Stimulated activated CD4-positive, alpha-beta T cell treated with anti-CD3 and anti-CD28 coated beads, Interleukin-1b, Interleukin-23, amount 100 ng/mL, for 24 hours (primary cell): ENCODE data around the gene GOLGA6L10.
"Not testable (repeated sequence)": the region's sequence is repeated elsewhere in the genome, so short reads cannot be mapped to it uniquely, and the experiment has no call there.

ENCODE experiments used
- DNase-seq, 4 experiments: peaks; one replicate each; pipeline ENCODE4 v3.0.0-alpha.2; 2020; ENCODE audit warnings: low read depth in 4 of 4, low spot score in 1 of 4

GOLGA6L10 gene

GRCh38 chr15:82301296-82302016, 47.8 kb downstream of the GOLGA6L10 start:
- DNase-seq: no peak

GRCh38 chr15:82300883-82301282, 48.4 kb downstream of the GOLGA6L10 start:
- DNase-seq: no peak

GRCh38 chr15:82300326-82300725, 48.9 kb downstream of the GOLGA6L10 start:
- DNase-seq: not testable (repeated sequence)

GRCh38 chr15:82299511-82299914, 49.8 kb downstream of the GOLGA6L10 start:
- not testable (repeated sequence) for DNase-seq

- DNase-seq: peak; percentile 11 to 32 (median 24)
Measured at GRCh38 chr15:82298520-82298919, 50.8 kb downstream of the GOLGA6L10 start.

GRCh38 chr15:82298032-82298431, 51.2 kb downstream of the GOLGA6L10 start:
- DNase-seq: no peak

GRCh38 chr15:82297546-82297945, 51.7 kb downstream of the GOLGA6L10 start:
- no peak for DNase-seq

GRCh38 chr15:82294061-82294690, 55.1 kb downstream of the GOLGA6L10 start:
- no peak for DNase-seq

GRCh38 chr15:82292271-82292670, 57.0 kb downstream of the GOLGA6L10 start:
- no peak for DNase-seq
